ENCODE data around the gene SLC26A6.

GRCh38 chr3:48656061-48656840, 21.0 kb upstream of the SLC26A6 start:
- TF ChIP-seq CTCF (IDR thresholded peaks at IDR 0.05) (peak; percentile 54 to 94 (median 90)), POLR2AphosphoS5 (IDR thresholded peaks at IDR 0.05) (no peak), POLR2A (IDR thresholded peaks at IDR 0.05) (peak in 2 of 4 donors; percentile 27 to 33)

Measured in upper lobe of left lung (tissue), 4 donors.